Spinal cord (tissue), 10 donors: Measurements from ENCODE around the gene MRGPRF. TPM values are rescaled to one million over a fixed set of nuclear protein-coding genes. Genes with fewer than 3 reads are reported as not detected.

ENCODE experiments used
- DNase-seq, 6 donors: peaks; one replicate each; pipeline versions ENCODE4 v3.0.0 to v3.0.0-alpha.2; 2013 to 2015; ENCODE audit warnings: low spot score in 6 of 6, low read depth in 4 of 6
- H3K27ac ChIP-seq: one replicate; pipeline ENCODE4 v1.5.1; 2013; ENCODE audit warnings: low read depth, low read length, control low read depth
- H3K27me3 ChIP-seq: one replicate; pipeline ENCODE4 v1.6.1; 2013; ENCODE audit warnings: low read length; ENCODE audit not compliant: control insufficient read depth, insufficient read depth
- H3K36me3 ChIP-seq: one replicate; pipeline ENCODE4 v1.6.1; 2013; ENCODE audit warnings: low read length; ENCODE audit not compliant: control insufficient read depth, insufficient read depth
- H3K4me1 ChIP-seq: one replicate; pipeline ENCODE4 v1.6.1; 2013; ENCODE audit warnings: low read length; ENCODE audit not compliant: control insufficient read depth, insufficient read depth
- H3K4me3 ChIP-seq: one replicate; pipeline ENCODE4 v1.5.1; 2013; ENCODE audit warnings: low read depth, low read length, control low read depth
- H3K9me3 ChIP-seq: one replicate; pipeline ENCODE4 v1.6.1; 2013; ENCODE audit warnings: low read length; ENCODE audit not compliant: control insufficient read depth, insufficient read depth
- WGBS: methylation state at CpG from one replicate; pipeline ENCODE4 v1.1.5; 2013; ENCODE audit warnings: missing lambda C conversion rate; ENCODE audit not compliant: insufficient coverage; 5-methylcytosine and 5-hydroxymethylcytosine counted together
- polyA plus RNA-seq, 2 donors: library from polyadenylated mRNA; unstranded; fragments of 120-200 nt; gene quantifications; one replicate each; pipeline ENCODE4 v1.2.1, GENCODE V29; 2013; ENCODE audit not compliant: insufficient read length in 2 of 2
- total RNA-seq, 2 donors: library from RNA; depleted of rRNA in 1 of 2; stranded (reverse); fragments of 120-200 nt in 1 of 2; fragments of >200 nt in 1 of 2; gene quantifications; one replicate each; pipeline versions ENCODE4 v1.2.3 to v1.2.4, GENCODE V29; 2013 to 2014
- donor health status: healthy.

The MRGPRF gene
- total and polyA plus RNA-seq, 4 donors = 2.5 to 28.6 (median 12.7) TPM

DNA sequence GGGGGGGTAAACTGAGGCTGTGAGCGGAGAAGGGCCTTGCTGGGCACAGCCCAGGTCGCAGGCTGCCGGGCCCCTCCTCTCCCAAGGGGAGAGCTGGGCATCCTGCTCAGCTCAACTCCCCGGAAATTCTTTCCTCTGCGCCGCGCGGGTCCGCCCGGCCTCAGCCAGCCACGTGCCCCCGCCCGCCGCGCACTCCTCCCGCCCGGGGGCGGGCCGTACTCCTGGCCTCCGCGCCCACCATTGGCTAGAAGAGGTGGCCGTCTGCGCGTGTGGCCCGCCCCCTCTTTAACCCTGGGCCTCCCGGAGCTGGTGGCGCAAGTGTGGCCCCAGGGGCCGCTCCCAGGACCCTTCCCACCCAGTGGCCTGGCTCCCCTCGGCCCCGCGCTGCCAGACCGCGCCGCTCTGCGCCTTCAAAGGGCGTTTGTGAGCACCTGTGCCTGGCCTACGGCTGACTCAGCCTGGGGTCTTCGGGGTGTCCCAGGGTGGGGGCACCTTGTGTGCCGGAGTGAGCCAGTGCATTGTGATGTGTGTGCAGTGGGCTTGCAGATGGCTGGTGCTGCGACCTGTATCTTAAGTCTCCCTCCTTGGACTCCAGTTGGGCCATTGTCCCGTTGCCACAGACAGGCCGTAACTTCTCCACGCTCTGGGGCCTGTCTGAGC lies 2.0 kb downstream of the MRGPRF start:
- WGBS = 10% methylated on average over 39 of the region's 43 CpGs
- H3K4me3 ChIP-seq = peak overlapping the region; percentile 42

DNA sequence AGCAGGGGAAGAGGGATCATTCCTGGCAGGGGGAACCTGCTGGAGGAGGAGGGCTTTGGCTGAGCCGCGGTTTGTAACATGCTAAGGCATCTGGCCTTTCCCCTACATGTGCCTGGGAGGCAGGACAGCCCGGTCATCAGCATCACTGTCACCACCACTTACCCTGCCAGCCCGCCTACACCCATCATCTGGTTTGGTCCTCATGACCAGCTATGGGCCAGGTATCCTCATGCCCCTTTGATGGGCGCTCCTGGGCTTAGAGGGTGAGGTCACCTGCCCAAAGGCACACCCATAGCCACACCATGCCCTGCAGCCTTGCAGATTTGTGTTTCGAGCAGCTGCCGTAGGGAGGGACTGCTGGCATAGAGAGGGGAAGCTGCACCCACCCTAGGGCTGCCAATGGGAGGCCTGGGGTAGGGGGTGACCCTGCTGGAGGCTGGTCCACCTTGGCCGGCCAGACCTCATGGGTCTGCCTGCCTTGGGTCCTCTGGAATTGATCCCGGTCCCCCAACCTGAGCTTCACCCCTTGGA lies 2.6 kb downstream of the MRGPRF start:
- peaks cover 2% of the 10 kb centered on the region for H3K36me3 ChIP-seq
- H3K4me3 ChIP-seq = peak overlapping the region; percentile 35
- H3K27me3 ChIP-seq = peaks cover 39% of the 10 kb centered on the region
- H3K4me1 ChIP-seq = peaks cover 73% of the 10 kb centered on the region
- H3K27ac ChIP-seq = no peak overlapping the region
- DNase-seq = no peak
- H3K9me3 ChIP-seq = no peaks in the 10 kb centered on the region
- 59% methylated on average over 8 of the region's 9 CpGs for WGBS

More for the DNA sequence above, 2.0 kb downstream of the MRGPRF start:
- Histone ChIP-seq H3K4me1 (peaks cover 73% of the 10 kb centered on the region), H3K27ac (no peak overlapping the region), H3K27me3 (peaks cover 39% of the 10 kb centered on the region), H3K9me3 (no peaks in the 10 kb centered on the region), H3K36me3 (no peaks in the 10 kb centered on the region)
- DNase-seq = peak in 4 of 6 donors; percentile 26 to 92 (median 58)

- H3K27me3 ChIP-seq = peaks cover 36% of the 10 kb centered on the region
- H3K9me3 ChIP-seq = no peaks in the 10 kb centered on the region
- H3K36me3 ChIP-seq = peaks cover 3% of the 10 kb centered on the region
- no peak overlapping the region for H3K4me3 ChIP-seq
- no peak overlapping the region for H3K27ac ChIP-seq
- peaks cover 72% of the 10 kb centered on the region for H3K4me1 ChIP-seq
- DNase-seq = peak in 2 of 6 donors; percentile 45 to 55
- WGBS = 71% methylated on average over 11 of the region's 16 CpGs
Measured at GRCh38 chr11:69009441-69010211, 3.4 kb downstream of the MRGPRF start.

GRCh38 chr11:69008737-69009440 lies 4.2 kb downstream of the MRGPRF start:
- H3K27me3 ChIP-seq = peaks cover 31% of the 10 kb centered on the region
- H3K4me3 ChIP-seq = no peak overlapping the region
- H3K27ac ChIP-seq = peak overlapping the region; percentile 61
- H3K36me3 ChIP-seq = peaks cover 3% of the 10 kb centered on the region
- DNase-seq = peak in 1 of 6 donors; percentile 44
- peaks cover 65% of the 10 kb centered on the region for H3K4me1 ChIP-seq
- H3K9me3 ChIP-seq = no peaks in the 10 kb centered on the region
- 80% methylated on average over 16 of the region's 17 CpGs for WGBS

DNA sequence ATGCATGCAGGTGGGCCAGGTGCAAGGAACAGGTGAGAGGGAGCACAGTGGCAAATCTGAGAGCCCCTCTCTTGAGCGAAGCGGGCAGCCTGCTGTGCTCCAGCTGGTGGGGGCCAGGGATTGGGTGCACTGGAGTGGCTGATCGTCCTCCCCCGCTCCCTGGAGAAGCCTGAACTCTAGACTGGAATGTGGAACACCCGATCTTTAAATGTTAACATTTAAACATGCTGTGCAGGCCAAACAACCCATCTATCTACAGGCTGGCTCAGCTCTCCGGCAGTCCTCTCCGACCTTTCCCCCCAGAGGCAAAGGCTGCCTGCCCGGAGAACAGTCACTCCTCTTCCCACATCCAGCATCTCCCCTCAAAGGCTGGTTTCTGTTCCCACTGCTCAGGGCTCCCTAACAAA lies 5.1 kb downstream of the MRGPRF start:
- H3K4me3 ChIP-seq = no peak overlapping the region
- H3K9me3 ChIP-seq = no peaks in the 10 kb centered on the region
- peak overlapping the region; percentile 61 for H3K27ac ChIP-seq
- WGBS = 55% methylated on average over 6 of the region's 8 CpGs
- peaks cover 3% of the 10 kb centered on the region for H3K36me3 ChIP-seq
- peaks cover 56% of the 10 kb centered on the region for H3K4me1 ChIP-seq
- no peak for DNase-seq
- peaks cover 23% of the 10 kb centered on the region for H3K27me3 ChIP-seq

GRCh38 chr11:69006816-69007215 lies 6.2 kb downstream of the MRGPRF start:
- peaks cover 3% of the 10 kb centered on the region for H3K36me3 ChIP-seq
- H3K4me1 ChIP-seq = peaks cover 46% of the 10 kb centered on the region

GRCh38 chr11:69005631-69006368 lies 7.2 kb downstream of the MRGPRF start:
- peaks cover 46% of the 10 kb centered on the region for H3K4me1 ChIP-seq
- H3K36me3 ChIP-seq = peaks cover 3% of the 10 kb centered on the region
- no peak for DNase-seq
- WGBS = 89% methylated on average over 44 of the region's 48 CpGs
- no peaks in the 10 kb centered on the region for H3K9me3 ChIP-seq
- H3K4me3 ChIP-seq = no peak overlapping the region
- no peak overlapping the region for H3K27ac ChIP-seq
- peaks cover 4% of the 10 kb centered on the region for H3K27me3 ChIP-seq

More at GRCh38 chr11:69006816-69007215, 6.2 kb downstream of the MRGPRF start:
- DNase-seq = no peak
- no peaks in the 10 kb centered on the region for H3K9me3 ChIP-seq
- peaks cover 12% of the 10 kb centered on the region for H3K27me3 ChIP-seq
- H3K27ac ChIP-seq = no peak overlapping the region
- H3K4me3 ChIP-seq = no peak overlapping the region
- 87% methylated on average over 8 of the region's 12 CpGs for WGBS

DNA sequence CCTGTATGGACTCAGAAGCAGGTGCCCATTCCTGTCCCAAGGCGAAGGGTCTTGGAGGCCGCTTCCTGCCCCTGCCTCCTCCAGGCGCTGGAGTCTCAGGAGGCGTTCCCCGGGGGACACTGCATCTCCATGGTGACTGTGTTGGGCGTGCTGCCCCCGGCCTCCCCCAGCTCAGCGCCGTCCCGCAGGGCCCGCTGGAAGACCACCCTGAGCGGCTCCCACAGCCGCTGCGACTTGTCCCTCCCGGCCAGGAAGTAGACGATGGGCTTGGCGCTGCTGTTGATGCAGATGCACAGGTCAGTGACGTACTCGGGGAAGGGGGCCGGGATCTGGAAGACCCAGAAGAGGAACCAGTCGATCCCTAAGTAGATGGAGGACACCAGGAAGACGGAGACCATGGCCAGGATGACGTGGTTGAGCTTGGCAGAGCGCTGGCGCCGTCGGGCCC lies 7.8 kb downstream of the MRGPRF start:
- H3K27me3 ChIP-seq = no peaks in the 10 kb centered on the region
- no peak overlapping the region for H3K4me3 ChIP-seq
- peaks cover 3% of the 10 kb centered on the region for H3K36me3 ChIP-seq
- H3K4me1 ChIP-seq = peaks cover 41% of the 10 kb centered on the region
- DNase-seq = no peak
- 78% methylated on average over 27 of the region's 27 CpGs for WGBS
- H3K9me3 ChIP-seq = no peaks in the 10 kb centered on the region
- no peak overlapping the region for H3K27ac ChIP-seq
